Measurements from ENCODE around the gene NOP9. TPM values are rescaled to one million over a fixed set of nuclear protein-coding genes. Genes with fewer than 3 reads are reported as not detected.

NOP9 gene
- total and polyA plus RNA-seq, 5 experiments from 2014 or later: 1.3 to 25.8 (median 2.2) TPM

DNA sequence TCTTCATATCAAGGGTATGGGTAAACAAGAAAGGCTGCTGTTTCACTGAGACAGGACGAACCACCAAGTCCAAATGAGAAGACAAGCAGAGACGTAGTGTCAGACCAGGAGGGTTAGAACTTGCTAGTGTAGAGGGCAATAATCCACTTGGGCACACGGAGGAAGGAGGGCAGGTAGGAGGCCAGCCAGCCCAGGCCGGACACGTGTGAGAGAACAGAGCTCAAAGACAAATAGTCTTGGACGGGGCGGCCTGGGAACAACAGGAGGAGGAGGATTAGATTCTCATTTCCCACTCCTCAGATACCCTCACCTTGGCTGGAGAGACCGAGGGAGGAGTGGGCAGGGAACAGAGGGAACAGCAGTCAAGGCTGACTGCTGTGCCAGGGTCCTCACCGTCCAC is 8.9 kb upstream of the NOP9 start:
- ATAC-seq: no peak
- H3K27ac Mint-ChIP-seq: peak overlapping the region in 4 of 10 donors; percentile 20 to 89 (median 57)
- DNase-seq: no peak
- POLR2A ChIA-PET: interaction anchor here (0.7 to 1.4 kb wide), 4 partner anchors 9 to 211 kb away, joined by 3 to 7 read pairs (median 4); partner anchors contain the start of genes DHRS1, NOP9 and TINF2
- H3K4me3 Mint-ChIP-seq: no peak overlapping the region
- no peaks in the 10 kb centered on the region for H3K9me3 Mint-ChIP-seq
- H3K27me3 Mint-ChIP-seq: no peaks in the 10 kb centered on the region
- H3K36me3 Mint-ChIP-seq: peaks cover 0 to 57% (median 15%) of the 10 kb centered on the region in 3 donors
- H3K4me1 Mint-ChIP-seq: peaks cover 4 to 16% (median 10%) of the 10 kb centered on the region in 4 donors

DNA sequence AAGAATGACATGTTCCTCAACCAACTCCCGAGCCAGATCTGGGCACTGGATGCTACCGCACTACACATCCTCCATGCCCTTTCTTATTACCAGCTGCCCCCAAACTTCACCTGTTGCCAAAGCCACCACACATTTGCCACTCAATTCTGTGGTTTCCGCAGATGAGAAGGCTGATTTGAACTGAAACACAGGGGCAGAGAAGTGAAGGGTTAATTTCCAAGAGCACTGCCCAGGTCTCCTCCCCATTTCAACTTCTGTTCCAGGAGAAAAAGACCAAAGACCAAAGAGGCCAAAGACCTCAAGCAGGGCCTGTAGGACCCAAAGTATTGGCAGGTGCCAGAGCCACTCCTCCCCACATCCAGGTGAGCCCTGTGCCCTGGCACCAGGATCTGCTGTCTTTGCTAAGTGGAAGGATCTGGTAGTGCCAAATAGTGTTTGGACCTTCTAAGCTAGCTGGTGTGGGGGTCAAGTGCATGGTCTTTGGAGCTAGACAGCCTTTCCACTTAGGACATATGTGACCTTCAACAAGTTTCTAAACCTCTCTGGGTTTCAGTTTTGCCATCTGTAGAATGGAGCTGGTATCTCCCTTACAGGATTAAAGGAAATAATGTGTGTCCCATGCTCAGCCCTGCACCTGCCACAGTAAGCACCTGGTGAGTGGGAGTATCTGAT is 8.1 kb upstream of the NOP9 start:
- H3K27me3 Mint-ChIP-seq: no peaks in the 10 kb centered on the region
- DNase-seq (no peak), ATAC-seq (no peak)
- H3K36me3 Mint-ChIP-seq: peaks cover 0 to 65% (median 21%) of the 10 kb centered on the region in 3 donors
- POLR2A ChIA-PET: interaction anchor here (0.6 to 1.0 kb wide), 3 partner anchors 12 to 132 kb away, joined by 3 to 6 read pairs (median 4); no protein-coding TSS in a partner anchor
- H3K27ac Mint-ChIP-seq: peak overlapping the region in 3 of 10 donors; percentile 24 to 34 (median 27)
- peaks cover 9 to 21% (median 16%) of the 10 kb centered on the region in 4 donors for H3K4me1 Mint-ChIP-seq
- no peak overlapping the region for H3K4me3 Mint-ChIP-seq
- H3K9me3 Mint-ChIP-seq: no peaks in the 10 kb centered on the region

- no peak for ATAC-seq
- H3K9me3 Mint-ChIP-seq: no peaks in the 10 kb centered on the region
- H3K27ac Mint-ChIP-seq: peak overlapping the region in 3 of 10 donors; percentile 27 to 62 (median 31)
- no peaks in the 10 kb centered on the region for H3K27me3 Mint-ChIP-seq
- H3K4me1 Mint-ChIP-seq: peaks cover 13 to 27% (median 23%) of the 10 kb centered on the region in 4 donors
- POLR2A ChIA-PET: no interaction called here
- peaks cover 0 to 67% (median 21%) of the 10 kb centered on the region in 3 donors for H3K36me3 Mint-ChIP-seq
- no peak overlapping the region for H3K4me3 Mint-ChIP-seq
- no peak for DNase-seq
Observed at GRCh38 chr14:24292118-24292807, 7.4 kb upstream of the NOP9 start.

GRCh38 chr14:24293525-24293924 is 6.1 kb upstream of the NOP9 start:
- POLR2A ChIA-PET: no interaction called here
- peaks cover 18 to 28% (median 27%) of the 10 kb centered on the region in 4 donors for H3K4me1 Mint-ChIP-seq

GRCh38 chr14:24296341-24297157 is 3.1 kb upstream of the NOP9 start:
- Mint-ChIP-seq H3K4me1 (peaks cover 27 to 49% (median 43%) of the 10 kb centered on the region in 4 donors), H3K27me3 (no peaks in the 10 kb centered on the region), H3K9me3 (no peaks in the 10 kb centered on the region), H3K36me3 (peaks cover 0 to 53% (median 10%) of the 10 kb centered on the region in 3 donors), H3K4me3 (peak overlapping the region in 4 of 10 donors; percentile 16 to 22 (median 21)), H3K27ac (peak overlapping the region; percentile 78 to 90 (median 80))
- POLR2A ChIA-PET: interaction anchor here (0.6 to 6.0 kb wide), 9 partner anchors 16 to 1424 kb away, joined by 3 to 63 read pairs (median 4); partner anchors contain the start of genes MDP1, RABGGTA, SDR39U1 and TINF2
- ATAC-seq (peak; percentile 62 to 74), DNase-seq (peak; percentile 50 to 83 (median 66))

More at GRCh38 chr14:24293525-24293924, 6.1 kb upstream of the NOP9 start:
- H3K27ac Mint-ChIP-seq: no peak overlapping the region
- H3K9me3 Mint-ChIP-seq: no peaks in the 10 kb centered on the region
- no peaks in the 10 kb centered on the region for H3K27me3 Mint-ChIP-seq
- no peak overlapping the region for H3K4me3 Mint-ChIP-seq
- H3K36me3 Mint-ChIP-seq: peaks cover 0 to 72% (median 21%) of the 10 kb centered on the region in 3 donors
- DNase-seq (no peak), ATAC-seq (no peak)

DNA sequence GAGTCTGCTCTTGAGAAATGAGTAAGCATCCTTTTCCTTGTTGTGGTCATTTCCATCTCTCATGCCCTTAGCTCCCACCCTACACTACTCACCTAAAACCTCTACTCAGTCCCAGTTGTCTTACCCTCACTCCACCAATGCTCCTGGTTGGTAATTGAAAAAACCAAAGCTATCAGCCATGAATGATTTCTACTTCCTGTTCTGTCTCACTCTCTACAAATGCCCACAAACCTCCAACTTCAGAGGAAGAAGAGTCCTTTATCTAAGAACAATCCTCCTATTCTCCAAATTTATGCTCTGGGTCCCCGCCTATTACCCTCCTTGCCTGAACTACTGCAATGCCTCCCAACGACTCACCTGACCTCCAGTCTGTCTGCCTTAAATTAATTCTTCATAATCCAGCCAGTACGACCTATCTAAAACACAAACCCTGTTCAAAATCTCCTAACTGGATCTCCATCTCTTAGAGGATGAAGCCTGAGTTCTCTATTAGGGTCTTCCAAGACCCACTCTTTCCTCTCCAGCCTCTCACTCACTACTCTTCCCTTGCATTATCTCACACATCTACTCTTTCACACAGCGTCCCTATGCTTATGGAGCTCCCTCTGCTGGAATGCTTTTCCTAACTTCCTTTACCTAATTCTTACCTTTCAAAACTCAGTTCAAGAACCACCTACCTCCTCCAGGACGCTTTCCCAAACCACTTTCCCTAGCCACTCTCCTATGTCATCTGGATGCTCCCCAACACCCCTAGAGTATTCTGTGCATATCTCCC is 2.3 kb upstream of the NOP9 start:
- peak overlapping the region; percentile 78 to 90 (median 80) for H3K27ac Mint-ChIP-seq
- peak in 1 of 2 donors; percentile 3 for ATAC-seq
- no peak for DNase-seq
- H3K36me3 Mint-ChIP-seq: peaks cover 0 to 52% (median 10%) of the 10 kb centered on the region in 3 donors
- H3K4me3 Mint-ChIP-seq: peak overlapping the region in 7 of 10 donors; percentile 7 to 57 (median 31)
- POLR2A ChIA-PET: interaction anchor here (0.9 to 6.0 kb wide), 7 partner anchors 16 to 146 kb away, joined by 3 to 63 read pairs (median 4); partner anchors contain the start of genes MDP1, RABGGTA, SDR39U1 and TINF2
- H3K4me1 Mint-ChIP-seq: peaks cover 27 to 53% (median 50%) of the 10 kb centered on the region in 4 donors
- no peaks in the 10 kb centered on the region for H3K27me3 Mint-ChIP-seq
- no peaks in the 10 kb centered on the region for H3K9me3 Mint-ChIP-seq

DNA sequence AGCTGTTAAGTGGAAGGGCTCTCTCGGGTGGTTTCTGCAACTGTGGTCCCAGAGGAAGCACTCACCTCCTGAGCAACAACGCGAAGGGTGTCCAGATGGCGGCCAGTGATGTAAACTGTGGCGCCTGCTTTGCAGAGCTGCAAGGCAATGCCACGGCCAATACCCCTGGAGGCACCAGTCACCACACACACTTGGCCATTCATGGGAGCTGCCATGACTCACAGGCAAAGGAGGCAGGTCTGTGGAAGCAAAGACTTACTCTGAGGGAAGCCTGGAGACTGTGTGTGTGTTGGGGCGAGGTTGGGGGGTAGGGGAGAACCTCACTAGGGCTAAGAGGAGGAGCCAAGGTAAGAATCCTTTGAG is 777 bp upstream of the NOP9 start:
- Mint-ChIP-seq H3K9me3 (no peaks in the 10 kb centered on the region), H3K4me3 (peak overlapping the region; percentile 90 to 99 (median 94)), H3K4me1 (peaks cover 29 to 55% (median 51%) of the 10 kb centered on the region in 4 donors), H3K27ac (peak overlapping the region; percentile 94 to 98 (median 97)), H3K27me3 (no peaks in the 10 kb centered on the region), H3K36me3 (peaks cover 0 to 60% (median 17%) of the 10 kb centered on the region in 3 donors)
- ATAC-seq (peak in 1 of 2 donors; percentile 3), DNase-seq (no peak)
- POLR2A ChIA-PET: interaction anchor here (1.1 to 6.0 kb wide), 10 partner anchors 9 to 184 kb away, joined by 3 to 63 read pairs (median 12); partner anchors contain the start of genes CBLN3, CHMP4A, CIDEB and DCAF11

DNA sequence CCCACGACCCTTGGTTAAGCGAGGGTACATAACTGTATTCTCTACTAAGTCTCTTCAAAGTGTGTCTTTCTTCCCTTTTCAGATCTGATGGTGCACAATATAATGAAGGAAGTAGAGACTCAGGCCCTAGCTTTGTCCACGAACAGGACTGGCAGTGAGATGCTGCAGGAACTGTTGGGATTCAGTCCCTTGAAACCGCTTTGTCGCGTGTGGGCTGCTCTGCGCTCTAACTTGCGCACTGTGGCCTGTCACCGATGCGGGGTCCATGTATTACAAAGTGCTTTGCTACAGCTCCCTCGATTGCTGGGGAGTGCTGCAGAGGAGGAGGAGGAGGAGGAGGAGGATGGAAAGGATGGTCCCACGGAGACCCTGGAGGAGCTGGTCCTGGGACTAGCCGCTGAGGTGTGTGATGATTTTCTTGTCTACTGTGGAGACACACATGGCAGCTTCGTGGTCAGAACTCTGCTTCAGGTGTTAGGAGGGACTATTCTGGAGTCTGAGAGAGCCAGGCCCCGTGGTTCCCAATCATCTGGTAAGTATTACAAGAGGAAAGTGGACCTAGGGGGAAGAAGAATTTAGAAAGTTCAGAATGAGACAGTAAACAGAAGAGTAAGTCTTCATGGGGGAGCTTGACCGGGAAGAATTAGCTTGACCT is 803 bp downstream of the NOP9 start:
- H3K27me3 Mint-ChIP-seq: no peaks in the 10 kb centered on the region
- H3K4me3 Mint-ChIP-seq: peak overlapping the region; percentile 90 to 99 (median 94)
- H3K27ac Mint-ChIP-seq: peak overlapping the region; percentile 53 to 98 (median 97)
- DNase-seq (no peak), ATAC-seq (no peak)
- H3K9me3 Mint-ChIP-seq: no peaks in the 10 kb centered on the region
- H3K4me1 Mint-ChIP-seq: peaks cover 30 to 62% (median 51%) of the 10 kb centered on the region in 4 donors
- POLR2A ChIA-PET: interaction anchor here (0.6 to 6.0 kb wide), 19 partner anchors 9 to 246 kb away, joined by 3 to 63 read pairs (median 7); partner anchors contain the start of genes CBLN3, CHMP4A, CIDEB and GMPR2
- H3K36me3 Mint-ChIP-seq: peaks cover 0 to 62% (median 26%) of the 10 kb centered on the region in 3 donors

- POLR2A ChIA-PET: interaction anchor here (0.8 to 3.0 kb wide), 2 partner anchors 62 to 127 kb away, joined by 3 to 13 read pairs; partner anchors contain the start of genes CBLN3, KHNYN and TINF2
- ATAC-seq: no peak
- Mint-ChIP-seq H3K4me3 (no peak overlapping the region), H3K36me3 (peaks cover 0 to 72% (median 25%) of the 10 kb centered on the region in 3 donors), H3K27me3 (no peaks in the 10 kb centered on the region), H3K27ac (peak overlapping the region in 1 of 10 donors; percentile 51), H3K9me3 (no peaks in the 10 kb centered on the region), H3K4me1 (peaks cover 22 to 53% (median 44%) of the 10 kb centered on the region in 4 donors)
- DNase-seq: no peak
Observed at GRCh38 chr14:24304019-24304387, 4.4 kb downstream of the NOP9 start.

GRCh38 chr14:24307156-24307574 is 7.5 kb downstream of the NOP9 start:
- Mint-ChIP-seq H3K4me1 (peaks cover 23 to 48% (median 42%) of the 10 kb centered on the region in 4 donors), H3K27me3 (no peaks in the 10 kb centered on the region), H3K9me3 (no peaks in the 10 kb centered on the region), H3K4me3 (no peak overlapping the region), H3K27ac (peak overlapping the region in 3 of 10 donors; percentile 64 to 87 (median 75)), H3K36me3 (peaks cover 0 to 60% (median 25%) of the 10 kb centered on the region in 3 donors)
- POLR2A ChIA-PET: interaction anchor here (0.8 to 8.2 kb wide), 6 partner anchors 6 to 112 kb away, joined by 3 to 67 read pairs (median 3); partner anchors contain the start of genes DHRS1, NOP9, TINF2 and TM9SF1
- ATAC-seq: no peak
- DNase-seq: no peak

All from naive thymus-derived CD8-positive, alpha-beta T cell (primary cell).